PC-3 (cell line): ENCODE results near the gene MLPH. TPM values are rescaled to one million over a fixed set of nuclear protein-coding genes. Genes with fewer than 3 reads are reported as not detected.

Experiments used
- ATAC-seq: fragments of 200-7000 bp; cut with Tn5 transposase; 2 replicates; pipeline ENCODE4 v1.9.1; 2020; ENCODE audit warnings: mild to moderate bottlenecking, moderate library complexity
- BruUV-seq: library from RNA; stranded (reverse); fragments of 400-500 nt; replicated peaks from 2 replicates; lab custom pipeline; 2021; lab: Mats Ljungman, UMichigan
- CTCF ChIA-PET: fragments of 300-600 bp; sonication (Branson Sonifier 250); formaldehyde crosslinking; loops from one replicate; lab custom pipeline; 2022; ENCODE audit warnings: antibody characterized with exemption; lab: Charles Lee
- POLR2A ChIA-PET: fragments of 300-600 bp; sonication (Branson Sonifier 250); formaldehyde crosslinking; loops from one replicate; lab custom pipeline; 2022; ENCODE audit warnings: antibody characterized with exemption; ENCODE audit not compliant: unreplicated experiment; lab: Charles Lee
- DNase-seq: peaks from one replicate; pipeline ENCODE4 v3.0.0-alpha.2; 2015
- H2AFZ ChIP-seq: fragments of 300-600 bp; sonication (generic); 2 replicates; pipeline ENCODE4 v1.6.0; 2016; ENCODE audit warnings: antibody characterized with exemption, low read length
- H3F3A ChIP-seq: fragments of 300-600 bp; sonication (generic); one replicate; pipeline ENCODE4 v1.6.0; 2017; ENCODE audit warnings: antibody characterized with exemption, low read length, control low read depth, mild to moderate bottlenecking; ENCODE audit not compliant: unreplicated experiment
- H3K27ac ChIP-seq: fragments of 300-600 bp; sonication (generic); 2 replicates; pipeline ENCODE4 v1.5.1; 2016; ENCODE audit warnings: mild to moderate bottlenecking, low read length
- H3K27me3 ChIP-seq: fragments of 300-600 bp; sonication (generic); 2 replicates; pipeline ENCODE4 v1.6.1; 2016; ENCODE audit warnings: low read length, mixed read lengths
- H3K36me3 ChIP-seq: fragments of 300-600 bp; sonication (generic); 2 replicates; pipeline ENCODE4 v1.6.1; 2016; ENCODE audit warnings: low read depth, mixed run types, low read length, mixed read lengths
- H3K4me1 ChIP-seq: fragments of 300-600 bp; sonication (generic); 2 replicates; pipeline ENCODE4 v1.5.1; 2016; ENCODE audit warnings: low read length; ENCODE audit not compliant: insufficient read depth
- H3K4me2 ChIP-seq: fragments of 300-600 bp; sonication (generic); 2 replicates; pipeline ENCODE4 v1.6.0; 2016; ENCODE audit warnings: low read length
- H3K4me3 ChIP-seq: fragments of 300-600 bp; sonication (generic); 2 replicates; pipeline ENCODE4 v1.5.1; 2016; ENCODE audit warnings: mild to moderate bottlenecking, low read length, mixed read lengths
- H3K79me2 ChIP-seq: fragments of 300-600 bp; sonication (generic); 2 replicates; pipeline ENCODE4 v1.6.1; 2017; ENCODE audit warnings: low read length, mixed read lengths
- H3K9ac ChIP-seq: fragments of 300-600 bp; sonication (generic); 2 replicates; pipeline ENCODE4 v1.6.0; 2016; ENCODE audit warnings: mild to moderate bottlenecking, low read length
- H3K9me2 ChIP-seq: fragments of 300-600 bp; sonication (generic); replicated peaks from 2 replicates; pipeline ENCODE4 v1.6.1; 2016; ENCODE audit warnings: mixed run types, low read length, mixed read lengths
- H3K9me3 ChIP-seq: fragments of 300-600 bp; sonication (generic); 2 replicates; pipeline ENCODE4 v1.6.1; 2016; ENCODE audit warnings: low read length, mixed read lengths
- H4K20me1 ChIP-seq: fragments of 300-600 bp; sonication (generic); 2 replicates; pipeline ENCODE4 v1.6.1; 2016; ENCODE audit warnings: low read length, mixed read lengths
- EZH2 ChIP-seq: fragments of 300-600 bp; sonication (generic); IDR thresholded peaks from one replicate; pipeline ENCODE4 v1.6.1; 2017; ENCODE audit warnings: antibody characterized with exemption, mild to moderate bottlenecking, low read length; ENCODE audit not compliant: unreplicated experiment
- EZH2phosphoT487 ChIP-seq: fragments of 300-600 bp; sonication (generic); IDR thresholded peaks from 2 replicates; pipeline ENCODE4 v1.6.1; 2018; ENCODE audit warnings: mild to moderate bottlenecking, antibody characterized with exemption, low read length, borderline replicate concordance
- intact Hi-C: fragments of 100-400 bp; cut with micrococcal nuclease; formaldehyde crosslinking; loops from 2 replicates; pipeline ENCODE4 v1.9.0; 2023
- total RNA-seq: library from RNA; depleted of rRNA; stranded (reverse); fragments of >200 nt; gene quantifications from 2 replicates; pipeline ENCODE4 v1.2.3, GENCODE V29; 2014
- TF ChIP-seq, protein P1 (sequence below): fragments of 300-600 bp; sonication (generic); conservative IDR thresholded peaks from 2 replicates; pipeline ENCODE4 v1.5.1; 2017; ENCODE audit warnings: antibody characterized with exemption, low read depth, mild to moderate bottlenecking, low read length

MLPH gene
- total RNA-seq, 1 experiment from 2014 or later, result 201 TPM

DNA sequence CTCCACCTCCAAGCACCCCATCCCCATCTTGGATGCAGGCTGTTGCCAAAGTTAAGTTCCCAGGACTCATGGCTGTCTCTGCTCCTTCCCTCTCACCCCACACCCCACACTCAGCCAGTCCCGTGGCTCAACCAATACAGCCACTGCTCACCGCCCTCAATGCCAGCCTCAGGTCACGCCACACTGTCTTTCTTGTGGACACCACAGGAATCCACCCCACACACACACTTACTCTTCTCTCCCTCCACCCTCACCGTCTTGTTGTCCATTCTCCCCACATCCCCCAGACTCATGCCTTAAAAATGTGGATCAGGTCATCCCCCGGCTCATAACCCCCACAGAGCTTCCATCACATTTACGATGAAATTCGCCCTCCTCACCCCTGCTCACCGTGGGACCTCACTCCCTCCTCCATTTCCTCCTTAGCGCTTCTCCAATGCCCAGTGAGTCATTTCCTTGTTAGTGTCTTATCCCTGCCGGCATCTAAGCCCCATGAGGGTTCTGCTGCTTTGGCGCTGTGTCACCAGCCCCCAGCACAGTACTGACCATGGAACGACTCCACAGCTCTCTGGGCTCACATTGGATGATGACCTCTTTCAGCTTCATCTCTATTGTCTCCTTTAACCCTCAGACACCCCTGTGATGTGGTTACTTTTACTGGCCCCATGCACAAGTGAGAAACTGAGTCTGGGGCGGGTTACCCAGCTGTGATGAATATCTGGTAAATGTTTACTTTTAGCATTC is 13.8 kb downstream of the MLPH start:
- H3K36me3 ChIP-seq, result peaks cover 70% of the 10 kb centered on the region
- no peaks in the 10 kb centered on the region for H3K27me3 ChIP-seq
- peaks cover 17% of the 10 kb centered on the region for H3F3A ChIP-seq
- H3K9me3 ChIP-seq, result no peaks in the 10 kb centered on the region
- TF ChIP-seq, protein P1, sequence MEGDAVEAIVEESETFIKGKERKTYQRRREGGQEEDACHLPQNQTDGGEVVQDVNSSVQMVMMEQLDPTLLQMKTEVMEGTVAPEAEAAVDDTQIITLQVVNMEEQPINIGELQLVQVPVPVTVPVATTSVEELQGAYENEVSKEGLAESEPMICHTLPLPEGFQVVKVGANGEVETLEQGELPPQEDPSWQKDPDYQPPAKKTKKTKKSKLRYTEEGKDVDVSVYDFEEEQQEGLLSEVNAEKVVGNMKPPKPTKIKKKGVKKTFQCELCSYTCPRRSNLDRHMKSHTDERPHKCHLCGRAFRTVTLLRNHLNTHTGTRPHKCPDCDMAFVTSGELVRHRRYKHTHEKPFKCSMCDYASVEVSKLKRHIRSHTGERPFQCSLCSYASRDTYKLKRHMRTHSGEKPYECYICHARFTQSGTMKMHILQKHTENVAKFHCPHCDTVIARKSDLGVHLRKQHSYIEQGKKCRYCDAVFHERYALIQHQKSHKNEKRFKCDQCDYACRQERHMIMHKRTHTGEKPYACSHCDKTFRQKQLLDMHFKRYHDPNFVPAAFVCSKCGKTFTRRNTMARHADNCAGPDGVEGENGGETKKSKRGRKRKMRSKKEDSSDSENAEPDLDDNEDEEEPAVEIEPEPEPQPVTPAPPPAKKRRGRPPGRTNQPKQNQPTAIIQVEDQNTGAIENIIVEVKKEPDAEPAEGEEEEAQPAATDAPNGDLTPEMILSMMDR, result no peak
- TF ChIP-seq EZH2, result no peak
- TF ChIP-seq EZH2phosphoT487, result no peak
- peaks cover 78% of the 10 kb centered on the region for H3K79me2 ChIP-seq
- ChIA-PET CTCF (interaction anchor here (0.5 to 1.7 kb wide), 2 partner anchors 11 to 64 kb away, joined by 3 to 5 read pairs; no protein-coding TSS in a partner anchor), POLR2A (interaction anchor here (0.6 to 2.6 kb wide), 5 partner anchors 12 to 776 kb away, joined by 3 to 38 read pairs (median 3); partner anchors contain the start of gene MLPH)
- peak; percentile 98 for DNase-seq
- H3K27ac ChIP-seq, result peak overlapping the region; percentile 100
- no peak overlapping the region for H2AFZ ChIP-seq
- no peaks in the 10 kb centered on the region for H4K20me1 ChIP-seq
- intact Hi-C loops, result loop anchor here (2.0 kb wide), 1 partner anchor 68 kb away; no protein-coding TSS in a partner anchor
- peak overlapping the region; percentile 91 for H3K9ac ChIP-seq
- peaks cover 52% of the 10 kb centered on the region for H3K4me1 ChIP-seq
- H3K9me2 ChIP-seq, result no peaks in the 10 kb centered on the region
- ATAC-seq, result peak; percentile 71
- no peak overlapping the region for H3K4me3 ChIP-seq
- BruUV-seq, result no TSS peak
- peak overlapping the region; percentile 43 for H3K4me2 ChIP-seq

DNA sequence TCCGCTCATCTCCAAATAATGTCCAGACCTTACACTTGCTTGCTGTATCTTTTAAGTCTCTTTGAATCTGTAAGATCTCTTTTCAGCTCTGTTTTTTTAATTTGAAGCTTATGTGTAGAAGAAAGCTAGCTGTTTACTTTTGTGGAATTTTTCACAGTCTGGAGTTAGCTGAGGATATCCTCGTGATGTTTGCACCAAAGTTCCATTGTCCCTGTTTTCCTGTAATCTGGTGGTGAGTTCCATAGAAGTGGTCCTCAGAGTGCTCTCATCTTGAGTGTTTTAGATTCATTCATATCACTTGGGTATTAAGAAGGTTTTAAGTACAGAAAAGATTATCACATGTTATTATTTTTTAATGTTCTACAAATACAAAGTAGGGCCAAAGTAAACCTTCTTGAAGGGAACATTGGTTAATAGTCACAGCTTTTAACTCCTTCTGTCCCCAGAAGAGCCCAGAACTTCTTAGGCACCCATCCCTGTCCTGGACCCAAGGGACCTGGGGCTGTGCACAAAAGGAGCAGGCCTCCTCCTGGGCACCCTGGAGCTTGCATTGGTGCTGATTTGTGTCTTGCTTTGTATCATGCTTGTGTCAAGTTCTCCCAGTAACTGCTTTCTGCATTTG is 15.0 kb downstream of the MLPH start:
- Histone ChIP-seq H3K4me1 (peaks cover 52% of the 10 kb centered on the region), H3K36me3 (peaks cover 59% of the 10 kb centered on the region), H3F3A (peaks cover 17% of the 10 kb centered on the region), H3K9me3 (no peaks in the 10 kb centered on the region), H3K27me3 (no peaks in the 10 kb centered on the region), H3K4me2 (peak overlapping the region; percentile 60), H4K20me1 (no peaks in the 10 kb centered on the region), H3K9me2 (no peaks in the 10 kb centered on the region), H2AFZ (no peak overlapping the region), H3K9ac (peak overlapping the region; percentile 91), H3K79me2 (peaks cover 78% of the 10 kb centered on the region), H3K27ac (peak overlapping the region; percentile 100), H3K4me3 (no peak overlapping the region)
- ChIA-PET CTCF (no interaction called here), POLR2A (interaction anchor here (0.6 to 2.6 kb wide), 3 partner anchors 13 to 529 kb away, joined by 3 to 38 read pairs (median 4); partner anchors contain the start of gene MLPH)
- DNase-seq (peak; percentile 13), ATAC-seq (peak; percentile 27)
- intact Hi-C loops, result loop anchor here (1.0 to 2.0 kb wide), 2 partner anchors 13 to 69 kb away; no protein-coding TSS in a partner anchor
- TSS peak; percentile 90 for BruUV-seq
- TF ChIP-seq EZH2, result no peak
- TF ChIP-seq EZH2phosphoT487, result no peak
- TF ChIP-seq, protein P1, result no peak
